CD14-positive monocyte (primary cell): Measurements from ENCODE around the gene WDR45B. TPM values are rescaled to one million over a fixed set of nuclear protein-coding genes. Genes with fewer than 3 reads are reported as not detected.
"Not testable (repeated sequence)": the region's sequence is repeated elsewhere in the genome, so short reads cannot be mapped to it uniquely, and the experiment has no call there.

ENCODE experiments used
- DNase-seq, 3 donors: peaks; one replicate each; pipeline ENCODE4 v3.0.0-alpha.2; 2011 to 2022
- H2AFZ ChIP-seq: 2 replicates; pipeline ENCODE4 v1.6.0; 2012; ENCODE audit warnings: mild to moderate bottlenecking, low read depth, low read length, inconsistent platforms; ENCODE audit not compliant: insufficient read depth, poor library complexity, severe bottlenecking
- H3K27ac ChIP-seq, 2 donors: 1 replicate in 1 of 2; 2 replicates in 1 of 2; pipeline ENCODE4 v1.5.1; 2012 to 2013; ENCODE audit warnings: low read length in 2 of 2, control low read depth in 1 of 2, inconsistent platforms in 1 of 2, low read depth in 1 of 2, mild to moderate bottlenecking in 1 of 2
- H3K27me3 ChIP-seq, 2 donors: one replicate each; pipeline versions ENCODE4 v1.6.0 to v1.6.1; 2011 to 2013; ENCODE audit warnings: low read length in 2 of 2; ENCODE audit not compliant: control insufficient read depth in 2 of 2, insufficient read depth in 2 of 2
- H3K36me3 ChIP-seq, 2 donors: replicated peaks in 1 of 2; 1 replicate in 1 of 2; 2 replicates in 1 of 2; pipeline versions ENCODE4 v1.5.1 to v1.6.1; 2012 to 2013; ENCODE audit warnings: low read length in 2 of 2, control low read depth in 1 of 2, inconsistent platforms in 1 of 2, mild to moderate bottlenecking in 1 of 2; ENCODE audit not compliant: insufficient read depth in 2 of 2, control insufficient read depth in 1 of 2
- H3K4me1 ChIP-seq, 2 donors: 1 replicate in 1 of 2; 2 replicates in 1 of 2; pipeline versions ENCODE4 v1.5.1 to v1.6.1; 2012 to 2013; ENCODE audit warnings: low read length in 2 of 2, control low read depth in 1 of 2, inconsistent platforms in 1 of 2, mild to moderate bottlenecking in 1 of 2, moderate library complexity in 1 of 2; ENCODE audit not compliant: insufficient read depth in 2 of 2, control insufficient read depth in 1 of 2
- H3K4me2 ChIP-seq: replicated peaks from 2 replicates; pipeline ENCODE3; 2012; ENCODE audit warnings: low read length, moderate library complexity, mild to moderate bottlenecking; ENCODE audit not compliant: poor library complexity, severe bottlenecking; ENCODE audit errors: extremely low read depth
- H3K4me3 ChIP-seq, 3 experiments: fragments of 200-600 bp in 1 of 3; sonication (generic) in 1 of 3; replicated peaks in 1 of 3; 1 replicate in 2 of 3; 2 replicates in 1 of 3; pipeline ENCODE4 v1.5.1; 2011 to 2013; ENCODE audit warnings: low read length in 3 of 3, mild to moderate bottlenecking in 3 of 3, control low read depth in 2 of 3, low read depth in 2 of 3, inconsistent platforms in 1 of 3, moderate library complexity in 1 of 3
- H3K79me2 ChIP-seq: 2 replicates; pipeline ENCODE4 v1.6.0; 2012; ENCODE audit warnings: mild to moderate bottlenecking, control low read depth, inconsistent platforms, low read length, moderate library complexity; ENCODE audit not compliant: insufficient read depth
- H3K9ac ChIP-seq: 2 replicates; pipeline ENCODE4 v1.6.0; 2017; ENCODE audit warnings: low read length, mild to moderate bottlenecking; ENCODE audit not compliant: insufficient read depth, poor library complexity, severe bottlenecking
- H3K9me3 ChIP-seq, 2 donors: replicated peaks in 1 of 2; 1 replicate in 1 of 2; 2 replicates in 1 of 2; pipeline versions ENCODE4 v1.5.1 to v1.6.1; 2012 to 2013; ENCODE audit warnings: low read length in 2 of 2, control low read depth in 1 of 2; ENCODE audit not compliant: control insufficient read depth in 1 of 2, insufficient read depth in 1 of 2
- H4K20me1 ChIP-seq: 2 replicates; pipeline ENCODE4 v1.6.0; 2012; ENCODE audit warnings: mild to moderate bottlenecking, low read length, control low read depth, moderate library complexity; ENCODE audit not compliant: insufficient read depth
- H3K27ac Mint-ChIP-seq, 7 donors: one replicate each; pipeline ENCODE4 v1.8.0; 2020; ENCODE audit warnings: mild to moderate bottlenecking in 7 of 7, mixed read lengths in 7 of 7, moderate library complexity in 6 of 7, inconsistent platforms in 2 of 7
- H3K27me3 Mint-ChIP-seq, 3 donors: one replicate each; pipeline ENCODE4 v1.8.0; 2021 to 2022; ENCODE audit warnings: low read depth in 3 of 3, mild to moderate bottlenecking in 3 of 3, mixed read lengths in 3 of 3, moderate library complexity in 3 of 3, inconsistent platforms in 1 of 3
- H3K36me3 Mint-ChIP-seq, 2 donors: one replicate each; pipeline ENCODE4 v1.8.0; 2020; ENCODE audit warnings: mixed read lengths in 2 of 2, inconsistent platforms in 1 of 2, mild to moderate bottlenecking in 1 of 2
- H3K4me1 Mint-ChIP-seq: one replicate; pipeline ENCODE4 v1.8.0; 2020; ENCODE audit warnings: mild to moderate bottlenecking, mixed read lengths
- H3K4me3 Mint-ChIP-seq, 2 donors: one replicate each; pipeline ENCODE4 v1.8.0; 2020; ENCODE audit warnings: mild to moderate bottlenecking in 2 of 2, mixed read lengths in 2 of 2, moderate library complexity in 1 of 2
- H3K9me3 Mint-ChIP-seq, 7 donors: one replicate each; pipeline ENCODE4 v1.8.0; 2020 to 2022; ENCODE audit warnings: mixed read lengths in 7 of 7, mild to moderate bottlenecking in 6 of 7, moderate library complexity in 6 of 7, inconsistent platforms in 2 of 7
- WGBS: methylation state at CpG from one replicate; pipeline ENCODE4 v1.1.5; 2013; ENCODE audit warnings: missing lambda C conversion rate; ENCODE audit not compliant: insufficient coverage; 5-methylcytosine and 5-hydroxymethylcytosine counted together
- intact Hi-C, 2 donors: fragments of 100-400 bp; cut with micrococcal nuclease; formaldehyde crosslinking; loops; one replicate each; pipeline versions ENCODE4 v1.15.0 to v1.15.1; 2023
- polyA plus RNA-seq, 3 donors: library from polyadenylated mRNA; depleted of rRNA in 1 of 3; unstranded in 2 of 3; stranded (reverse) in 1 of 3; fragments of 300-500 nt in 2 of 3; fragments of >200 nt in 1 of 3; fragmentation: Illumina TruSeq in 2 of 3; gene quantifications; 1 replicate in 2 of 3; 2 replicates in 1 of 3; pipeline ENCODE4 v1.2.3, GENCODE V29; 2012 to 2021
- TF ChIP-seq, protein P1 (sequence below): fragments of 200-600 bp; IDR thresholded peaks from one replicate; pipeline ENCODE4 v1.8.0; 2022; ENCODE audit warnings: antibody characterized with exemption, mild to moderate bottlenecking

WDR45B gene
- polyA plus RNA-seq, 3 donors: 42.6 to 82.6 (median 60.3) TPM

- Mint-ChIP-seq H3K27me3 (no peaks in the 10 kb centered on the region), H3K4me1 (peaks cover 2% of the 10 kb centered on the region), H3K9me3 (no peaks in the 10 kb centered on the region), H3K36me3 (peaks cover 61 to 75% of the 10 kb centered on the region in 2 donors), H3K27ac (no peak overlapping the region), H3K4me3 (no peak overlapping the region)
- H3K4me3 ChIP-seq: no peak overlapping the region
- H3K36me3 ChIP-seq: peaks cover 61 to 75% of the 10 kb centered on the region in 2 donors
- no peaks in the 10 kb centered on the region for H3K4me1 ChIP-seq
- H3K9ac ChIP-seq: no peak overlapping the region
- H3K27ac ChIP-seq: no peak overlapping the region
- no peaks in the 10 kb centered on the region for H3K79me2 ChIP-seq
- no peaks in the 10 kb centered on the region for H3K9me3 ChIP-seq
- intact Hi-C loops: no loop called here
- no peak for DNase-seq
- no peak overlapping the region for H2AFZ ChIP-seq
- TF ChIP-seq, protein P1, sequence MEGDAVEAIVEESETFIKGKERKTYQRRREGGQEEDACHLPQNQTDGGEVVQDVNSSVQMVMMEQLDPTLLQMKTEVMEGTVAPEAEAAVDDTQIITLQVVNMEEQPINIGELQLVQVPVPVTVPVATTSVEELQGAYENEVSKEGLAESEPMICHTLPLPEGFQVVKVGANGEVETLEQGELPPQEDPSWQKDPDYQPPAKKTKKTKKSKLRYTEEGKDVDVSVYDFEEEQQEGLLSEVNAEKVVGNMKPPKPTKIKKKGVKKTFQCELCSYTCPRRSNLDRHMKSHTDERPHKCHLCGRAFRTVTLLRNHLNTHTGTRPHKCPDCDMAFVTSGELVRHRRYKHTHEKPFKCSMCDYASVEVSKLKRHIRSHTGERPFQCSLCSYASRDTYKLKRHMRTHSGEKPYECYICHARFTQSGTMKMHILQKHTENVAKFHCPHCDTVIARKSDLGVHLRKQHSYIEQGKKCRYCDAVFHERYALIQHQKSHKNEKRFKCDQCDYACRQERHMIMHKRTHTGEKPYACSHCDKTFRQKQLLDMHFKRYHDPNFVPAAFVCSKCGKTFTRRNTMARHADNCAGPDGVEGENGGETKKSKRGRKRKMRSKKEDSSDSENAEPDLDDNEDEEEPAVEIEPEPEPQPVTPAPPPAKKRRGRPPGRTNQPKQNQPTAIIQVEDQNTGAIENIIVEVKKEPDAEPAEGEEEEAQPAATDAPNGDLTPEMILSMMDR: no peak
- no peak overlapping the region for H3K4me2 ChIP-seq
- H4K20me1 ChIP-seq: peaks cover 3% of the 10 kb centered on the region
- H3K27me3 ChIP-seq: no peaks in the 10 kb centered on the region
- 95% methylated on average over 16 of the region's 18 CpGs for WGBS
These were observed 70.9 kb downstream of the WDR45B start for GRCh38 chr17:82577300-82577699.

DNA sequence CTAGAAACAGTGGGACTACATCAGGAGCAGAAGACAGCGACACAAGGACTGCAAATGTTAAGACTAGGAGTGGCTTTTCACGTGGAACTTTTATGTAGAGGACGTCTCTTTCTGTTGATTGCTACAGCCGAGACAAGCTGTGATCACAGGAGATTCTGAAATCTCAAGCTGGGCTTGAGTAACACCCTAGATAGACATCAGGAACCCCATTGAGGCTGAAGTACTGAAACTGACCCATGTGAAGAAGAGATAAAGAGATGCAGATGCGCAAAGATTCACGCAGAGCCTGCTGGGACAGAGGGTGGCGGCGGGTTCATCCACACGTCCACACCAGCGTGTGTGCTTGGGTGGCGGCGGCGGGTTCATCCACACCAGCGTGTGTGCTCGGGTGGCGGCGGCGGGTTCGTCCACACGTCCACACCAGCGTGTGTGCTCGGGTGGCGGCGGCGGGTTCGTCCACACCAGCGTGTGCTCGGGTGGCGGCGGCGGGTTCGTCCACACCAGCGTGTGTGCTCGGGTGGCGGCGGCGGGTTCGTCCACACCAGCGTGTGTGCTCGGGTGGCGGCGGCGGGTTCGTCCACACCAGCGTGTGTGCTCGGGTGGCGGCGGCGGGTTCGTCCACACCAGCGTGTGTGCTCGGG lies 72.5 kb downstream of the WDR45B start:
- H3K4me3 Mint-ChIP-seq, H4K20me1 ChIP-seq, H3K27me3 ChIP-seq, H3K27me3 Mint-ChIP-seq, H3K27ac ChIP-seq, H3K4me1 Mint-ChIP-seq, H3K4me3 ChIP-seq, H3K4me2 ChIP-seq, H3K9ac ChIP-seq, H3K9me3 ChIP-seq, H2AFZ ChIP-seq, H3K9me3 Mint-ChIP-seq, H3K79me2 ChIP-seq, DNase-seq, H3K4me1 ChIP-seq, H3K27ac Mint-ChIP-seq, intact Hi-C loops: not testable (repeated sequence)
- 97% methylated on average over 12 of the region's 52 CpGs for WGBS
- H3K36me3 ChIP-seq: peaks cover 71 to 85% of the 10 kb centered on the region in 2 donors
- peaks cover 65 to 77% of the 10 kb centered on the region in 2 donors for H3K36me3 Mint-ChIP-seq
